Hematopoietic multipotent progenitor cell treated with erythropoietin and hydrocortisone succinate and interleukin-3 and kit ligand, for 6 days (in vitro differentiated cells): Measurements from ENCODE around the gene PAPPA2.

Experiments used
- DNase-seq: peaks from one replicate; pipeline ENCODE4 v3.0.0-alpha.2; 2015

Gene PAPPA2

DNA sequence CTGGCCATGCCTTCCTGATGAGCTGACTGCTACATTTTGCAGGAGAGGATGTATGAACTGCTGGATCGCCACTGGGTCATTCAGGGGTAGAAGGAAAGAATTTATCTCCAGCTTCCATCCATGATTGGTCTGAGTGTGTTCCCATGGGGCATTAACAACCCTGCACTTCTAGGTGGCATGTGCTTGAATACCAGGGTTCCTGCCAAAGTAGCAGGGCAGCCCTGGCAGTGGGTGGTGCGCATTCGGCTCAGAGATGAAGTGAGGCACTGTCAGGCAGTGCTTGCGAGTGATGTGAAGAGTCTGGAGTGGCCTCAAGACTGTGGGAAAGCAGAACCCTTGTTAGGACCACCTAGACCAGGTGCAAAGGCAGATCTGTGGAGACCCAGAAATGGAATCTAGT, 406.6 kb downstream of the PAPPA2 start:
- no peak for DNase-seq

DNA sequence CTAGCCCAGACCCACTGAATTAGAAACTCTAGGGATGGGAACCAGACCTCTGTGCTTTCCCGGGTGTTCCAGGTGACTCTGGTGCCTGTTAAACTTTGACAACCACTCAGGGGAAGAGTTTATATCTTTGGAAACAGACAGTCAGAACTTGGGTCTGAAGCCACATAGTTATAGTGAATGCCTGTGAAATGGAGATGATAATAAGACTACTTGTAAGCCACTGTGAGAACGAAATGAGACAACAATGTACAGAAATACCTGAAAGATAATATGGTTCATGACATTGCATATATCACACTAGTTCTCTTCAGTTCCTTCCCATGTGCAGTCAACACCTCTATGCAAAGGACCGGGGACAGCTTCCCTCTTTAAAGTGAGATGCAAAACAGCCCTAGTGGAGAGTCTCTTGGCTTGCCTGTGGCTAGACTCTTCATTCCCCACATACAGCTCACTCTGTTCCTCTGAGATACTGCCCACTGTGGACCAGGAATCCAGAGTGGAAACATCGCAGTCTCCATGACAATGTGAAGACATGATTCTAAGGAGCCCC, 414.1 kb downstream of the PAPPA2 start:
- DNase-seq = no peak

DNA sequence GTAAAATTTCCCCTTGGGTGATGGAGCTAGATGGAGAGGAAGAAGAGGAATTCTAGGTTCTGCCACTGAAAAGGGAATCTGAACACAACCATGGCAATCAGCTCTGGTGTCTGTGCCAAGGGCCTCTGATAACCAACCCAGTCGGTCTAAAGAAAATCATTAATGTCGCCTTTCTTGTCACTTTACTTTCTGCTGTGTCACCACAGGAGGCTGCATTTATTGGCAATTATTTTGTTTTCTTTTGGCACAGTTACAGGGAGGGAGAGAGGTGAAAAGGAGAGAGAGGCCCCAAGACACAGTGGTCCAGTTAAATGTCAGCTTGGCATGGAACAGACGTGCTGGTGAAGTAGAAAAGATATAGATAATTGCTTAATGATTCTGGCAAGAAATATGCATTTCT, 414.6 kb downstream of the PAPPA2 start:
- DNase-seq = no peak

DNA sequence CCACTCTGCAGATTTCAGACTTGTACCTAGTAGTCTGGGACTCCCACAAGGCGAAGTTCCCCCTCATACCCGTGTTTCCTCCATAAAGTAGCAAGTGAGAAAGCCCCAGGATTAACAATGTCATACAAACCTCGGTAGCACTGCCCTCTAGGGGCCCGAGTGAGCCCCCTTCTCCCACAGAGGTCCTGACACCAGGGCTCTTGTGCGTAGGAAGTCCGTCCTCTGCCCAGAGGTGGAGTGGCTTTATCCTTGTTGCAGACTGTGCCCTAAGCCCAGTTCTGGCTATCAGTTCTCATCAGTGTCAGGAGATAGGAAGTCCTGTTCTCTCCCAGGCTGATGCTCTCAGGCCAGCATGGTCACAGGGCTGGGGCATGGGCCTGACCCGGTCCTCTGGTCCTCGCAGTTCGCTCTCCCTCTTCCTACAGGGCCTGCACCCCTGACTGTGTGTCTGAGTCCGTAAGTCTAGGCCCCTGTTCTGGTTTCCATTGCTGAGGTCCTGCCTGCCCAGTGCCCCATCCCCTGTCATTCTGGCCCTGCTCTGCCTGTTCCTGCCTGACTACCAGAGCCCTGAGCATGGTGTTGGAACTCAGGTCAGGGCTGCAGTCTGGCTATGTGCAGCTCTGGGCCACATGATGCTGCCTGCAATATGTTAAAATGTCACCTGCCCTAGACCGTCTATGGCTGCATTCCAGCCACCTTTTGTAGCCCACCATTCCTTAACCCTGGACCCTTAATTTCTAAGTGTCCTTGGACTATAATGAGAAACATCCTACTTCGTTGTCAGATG, 416.0 kb downstream of the PAPPA2 start:
- peak; percentile 5 for DNase-seq

DNA sequence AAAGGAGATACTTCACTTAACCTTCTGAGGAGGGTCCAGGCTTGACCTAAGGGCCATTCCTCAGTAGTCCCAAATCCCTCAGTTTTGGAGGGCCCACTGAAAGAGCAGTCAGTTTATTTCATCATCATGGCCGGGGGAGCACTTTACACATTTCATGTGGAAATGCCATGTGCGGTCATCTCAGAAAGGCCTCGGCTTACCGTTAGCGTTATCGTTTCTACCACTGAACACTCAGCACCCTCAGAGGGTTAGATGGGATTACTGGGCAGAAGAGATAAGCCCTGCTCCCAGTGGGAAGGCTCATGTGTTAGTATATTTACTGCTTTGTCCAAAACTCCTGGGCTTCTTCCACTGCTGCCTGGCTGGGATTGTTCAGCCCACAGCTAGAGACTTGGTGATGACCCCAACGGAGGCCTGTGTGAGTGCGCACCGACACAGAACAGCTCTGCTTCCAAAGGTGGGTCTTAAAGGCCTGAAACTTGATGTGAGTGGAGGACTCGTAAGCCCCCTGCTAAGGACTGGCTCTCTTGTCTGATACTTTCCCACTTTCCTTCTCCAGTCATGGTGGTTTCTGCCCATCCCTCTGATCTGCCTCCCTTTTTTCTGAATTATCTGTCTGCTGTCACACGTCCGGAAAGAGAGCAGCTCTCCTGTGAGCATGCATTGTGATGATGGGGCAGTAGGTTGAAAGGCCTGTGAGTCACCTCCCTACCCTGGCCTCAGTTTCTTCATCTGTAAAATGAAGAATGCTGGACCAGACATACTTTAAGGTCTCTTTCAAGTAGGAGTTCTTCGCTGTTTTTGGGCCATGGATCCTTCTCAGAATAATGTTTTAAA, 417.0 kb downstream of the PAPPA2 start:
- DNase-seq = no peak

DNA sequence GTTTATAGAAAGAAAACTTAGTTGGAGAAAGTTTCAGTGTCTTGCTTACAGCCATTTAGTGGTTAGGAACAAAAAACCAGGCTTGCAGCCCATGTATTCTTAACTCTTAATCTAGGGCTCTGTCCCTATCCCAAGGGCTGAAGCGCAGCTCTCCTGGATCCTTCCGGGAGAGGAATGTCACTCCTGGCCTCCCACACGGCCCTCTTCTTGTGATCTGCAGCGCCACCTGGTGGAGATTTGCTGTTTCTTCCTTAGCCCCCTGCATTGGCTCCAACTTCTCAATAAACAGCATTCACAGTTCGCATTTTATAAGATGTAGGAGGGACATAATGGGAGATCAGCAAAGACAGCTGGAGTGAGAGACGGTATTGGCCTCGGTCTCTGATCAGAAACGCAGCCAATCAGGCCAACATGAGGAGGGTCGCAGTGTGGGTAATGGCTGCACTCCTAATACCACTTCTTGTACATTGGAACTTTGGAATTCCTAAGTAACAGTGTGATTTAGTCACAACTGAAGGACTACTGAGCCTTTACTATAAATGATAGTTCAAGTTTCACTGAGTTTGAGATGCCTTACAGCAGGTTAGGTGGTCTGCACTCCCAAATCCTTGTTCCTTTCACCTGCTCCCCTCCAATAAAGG, 418.1 kb downstream of the PAPPA2 start:
- peak; percentile 83 for DNase-seq

DNA sequence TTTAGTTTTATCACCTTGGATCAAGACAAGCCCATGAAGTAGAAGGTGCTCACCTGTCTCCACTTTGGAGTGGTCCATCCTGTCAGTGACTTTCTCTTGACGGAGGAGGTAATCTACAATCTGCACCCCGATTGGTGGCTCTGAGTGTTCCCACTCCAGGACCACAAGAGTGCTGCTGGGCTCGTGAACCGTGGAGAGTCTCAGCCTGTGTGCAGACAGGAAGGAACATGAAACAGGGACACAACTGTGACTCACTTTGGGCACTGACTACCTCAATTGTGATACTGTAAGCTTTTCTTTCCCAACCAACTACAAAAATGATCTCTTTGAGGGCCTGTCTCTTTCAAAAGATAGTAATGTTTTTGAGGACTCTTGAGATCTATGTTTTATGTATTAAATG, 421.3 kb downstream of the PAPPA2 start:
- DNase-seq = no peak

DNA sequence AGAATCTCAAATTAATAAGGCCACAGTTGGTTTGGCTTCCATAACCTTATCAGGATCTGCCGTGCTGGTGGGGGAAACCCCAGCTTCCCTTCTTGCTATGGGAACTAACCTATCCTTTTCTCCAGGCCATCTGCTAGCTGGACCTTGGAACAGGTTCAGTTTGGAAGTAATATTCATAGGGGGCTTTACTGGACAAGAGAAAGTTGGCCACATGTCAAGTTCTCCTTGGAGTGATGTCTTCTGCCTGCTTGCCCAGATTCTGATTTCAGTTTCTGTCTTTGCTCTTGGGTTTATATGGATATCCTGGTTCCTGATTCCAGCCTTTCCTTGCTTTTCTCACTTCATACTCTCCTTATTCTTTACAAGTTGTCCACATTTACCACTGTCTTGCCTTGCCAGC, 421.9 kb downstream of the PAPPA2 start:
- no peak for DNase-seq

DNA sequence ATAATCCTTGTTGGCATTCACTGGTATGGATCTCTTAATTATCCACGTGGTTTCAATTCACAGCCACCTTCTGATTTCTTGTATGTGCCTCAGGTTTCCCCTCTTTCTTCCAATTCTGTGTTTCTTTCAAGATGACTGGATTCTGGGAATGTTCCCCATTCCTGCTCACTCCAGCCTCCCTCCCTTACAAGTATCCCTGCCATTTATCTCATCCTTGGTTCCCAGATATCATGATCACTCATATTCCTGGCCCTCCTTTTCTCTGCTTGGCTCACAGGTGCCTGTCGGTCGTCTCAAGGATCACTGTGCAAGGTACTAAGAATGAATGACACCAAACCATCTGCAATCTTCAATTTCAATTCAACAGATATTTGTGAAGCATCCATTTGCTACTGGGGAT, 422.4 kb downstream of the PAPPA2 start:
- no peak for DNase-seq

DNA sequence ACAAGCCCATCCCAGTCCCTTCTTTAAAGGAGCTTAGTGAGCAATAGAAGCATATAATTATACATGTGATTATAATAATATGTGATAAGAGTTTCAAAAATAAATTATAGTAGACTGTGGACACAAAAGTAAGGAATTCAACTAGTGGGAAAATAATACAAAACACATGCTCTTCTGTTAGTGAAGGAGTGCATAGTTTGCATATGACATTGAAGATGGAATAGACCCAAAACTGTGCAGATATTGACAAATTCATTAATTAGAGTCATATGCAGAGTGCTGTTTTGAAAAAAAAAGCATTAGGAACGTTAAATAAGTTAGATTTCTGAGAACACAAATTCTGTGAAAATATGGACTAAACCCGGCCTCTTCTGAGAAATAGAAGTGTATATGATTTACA, 422.8 kb downstream of the PAPPA2 start:
- no peak for DNase-seq

DNA sequence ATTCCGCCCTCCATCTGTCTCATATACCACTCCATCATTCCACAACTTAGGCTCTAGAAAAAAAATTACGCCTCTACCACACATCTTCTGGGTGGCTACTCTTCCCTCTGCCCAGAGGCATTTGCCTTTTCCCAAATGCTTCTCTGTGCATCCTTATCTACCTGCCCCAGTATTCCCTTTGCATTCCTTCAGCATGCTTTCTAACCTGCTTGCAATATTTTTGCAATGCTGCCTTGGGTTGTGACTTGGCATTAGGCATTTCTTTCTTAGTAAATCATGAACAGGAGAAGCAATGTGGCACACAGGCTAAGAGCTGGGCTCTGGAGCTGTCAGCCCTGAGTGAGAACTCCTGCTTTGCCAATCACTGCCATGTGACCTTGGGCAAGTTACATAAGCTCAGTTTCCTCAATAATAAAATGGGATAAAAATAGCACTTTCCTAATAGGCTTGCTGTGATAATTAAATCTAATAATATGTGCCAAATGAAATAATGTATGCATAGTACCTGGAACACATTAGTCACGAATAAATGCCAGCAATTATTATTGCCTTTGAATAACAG, 425.6 kb downstream of the PAPPA2 start:
- DNase-seq = no peak

DNA sequence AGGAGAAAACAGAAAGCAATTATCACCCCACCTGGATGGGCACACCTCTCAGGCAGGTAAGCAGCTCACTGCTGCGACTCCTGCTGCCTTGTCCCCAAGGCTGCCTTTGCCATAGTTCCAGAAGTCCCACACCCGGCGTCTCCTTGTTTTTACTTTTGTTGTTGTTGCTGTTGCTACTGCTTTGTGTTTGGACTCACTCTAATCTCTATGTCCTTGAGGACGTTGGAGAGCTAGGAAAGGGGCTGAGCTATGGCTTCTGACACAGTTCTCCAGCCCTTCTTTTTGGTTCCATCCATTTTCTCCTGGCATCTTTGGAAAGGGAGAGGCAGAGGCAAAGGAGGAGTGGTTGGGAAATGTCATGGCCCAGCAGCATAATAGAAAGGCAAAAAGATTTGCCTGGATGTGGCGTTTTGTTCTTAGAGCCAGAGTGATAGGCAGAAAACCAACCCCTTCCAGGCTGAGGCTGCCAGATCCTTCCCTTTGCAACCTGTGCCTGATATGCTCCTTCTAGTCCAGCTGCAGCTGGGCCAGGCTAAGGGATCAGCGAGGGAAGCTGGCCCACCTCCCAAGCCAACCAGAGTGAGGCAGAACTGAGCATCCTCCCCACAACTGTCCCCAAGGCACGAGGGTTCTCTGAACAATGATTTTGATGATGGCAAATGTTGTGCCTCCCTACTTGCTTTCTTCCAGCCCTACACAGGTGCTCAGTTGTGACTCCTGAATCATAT, 430.8 kb downstream of the PAPPA2 start:
- DNase-seq = no peak

DNA sequence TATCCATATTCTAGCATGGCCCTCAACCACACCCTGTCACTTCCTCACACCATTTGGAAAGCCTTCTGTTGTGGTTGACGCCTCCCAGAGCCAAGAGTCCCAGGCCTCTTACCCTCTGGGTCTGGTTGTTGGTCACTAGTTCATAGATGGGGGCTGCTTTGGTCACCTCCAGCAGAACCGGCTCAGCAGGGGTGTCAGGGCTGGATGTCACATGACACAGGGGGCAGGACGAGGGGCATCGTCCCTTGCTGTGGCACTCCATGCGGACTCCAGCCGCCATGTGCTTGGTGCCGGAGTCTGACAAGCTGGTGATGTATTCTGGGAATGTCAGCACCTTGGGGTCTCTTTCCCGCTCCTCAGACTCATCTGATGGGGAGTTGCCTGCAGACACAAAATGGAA, 431.5 kb downstream of the PAPPA2 start:
- no peak for DNase-seq
